GM12873 (cell line): ENCODE measurements around the gene UPK2.

Experiments
- TF ChIP-seq, protein P1 (sequence below): IDR thresholded peaks from 2 replicates; pipeline ENCODE4 v1.5.1; 2012; ENCODE audit warnings: low read depth, mild to moderate bottlenecking, moderate library complexity, low read length, control low read depth; ENCODE audit not compliant: insufficient read depth; ENCODE audit errors: missing control alignments

Gene UPK2

DNA sequence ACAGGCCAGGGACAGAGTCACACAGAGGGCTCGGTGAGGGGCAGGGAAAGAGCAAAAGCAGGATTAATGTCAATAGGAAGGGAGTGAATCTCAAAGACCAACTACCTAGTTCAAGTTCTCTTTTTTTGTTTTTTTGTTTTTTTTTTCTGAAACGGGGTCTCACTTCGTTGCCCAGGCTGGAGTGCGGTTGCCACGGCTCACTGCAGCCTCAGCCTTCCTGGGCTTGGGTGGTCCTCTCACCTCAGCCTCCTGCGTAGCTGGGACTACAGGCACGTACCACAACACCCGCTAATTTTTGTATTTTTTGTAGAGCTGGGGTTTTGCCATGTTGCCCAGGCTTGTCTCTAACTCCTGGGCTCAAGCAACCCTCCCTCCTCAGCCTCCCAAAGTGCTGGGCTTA is 20.7 kb upstream of the UPK2 start:
- TF ChIP-seq, protein P1, sequence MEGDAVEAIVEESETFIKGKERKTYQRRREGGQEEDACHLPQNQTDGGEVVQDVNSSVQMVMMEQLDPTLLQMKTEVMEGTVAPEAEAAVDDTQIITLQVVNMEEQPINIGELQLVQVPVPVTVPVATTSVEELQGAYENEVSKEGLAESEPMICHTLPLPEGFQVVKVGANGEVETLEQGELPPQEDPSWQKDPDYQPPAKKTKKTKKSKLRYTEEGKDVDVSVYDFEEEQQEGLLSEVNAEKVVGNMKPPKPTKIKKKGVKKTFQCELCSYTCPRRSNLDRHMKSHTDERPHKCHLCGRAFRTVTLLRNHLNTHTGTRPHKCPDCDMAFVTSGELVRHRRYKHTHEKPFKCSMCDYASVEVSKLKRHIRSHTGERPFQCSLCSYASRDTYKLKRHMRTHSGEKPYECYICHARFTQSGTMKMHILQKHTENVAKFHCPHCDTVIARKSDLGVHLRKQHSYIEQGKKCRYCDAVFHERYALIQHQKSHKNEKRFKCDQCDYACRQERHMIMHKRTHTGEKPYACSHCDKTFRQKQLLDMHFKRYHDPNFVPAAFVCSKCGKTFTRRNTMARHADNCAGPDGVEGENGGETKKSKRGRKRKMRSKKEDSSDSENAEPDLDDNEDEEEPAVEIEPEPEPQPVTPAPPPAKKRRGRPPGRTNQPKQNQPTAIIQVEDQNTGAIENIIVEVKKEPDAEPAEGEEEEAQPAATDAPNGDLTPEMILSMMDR, result no peak

DNA sequence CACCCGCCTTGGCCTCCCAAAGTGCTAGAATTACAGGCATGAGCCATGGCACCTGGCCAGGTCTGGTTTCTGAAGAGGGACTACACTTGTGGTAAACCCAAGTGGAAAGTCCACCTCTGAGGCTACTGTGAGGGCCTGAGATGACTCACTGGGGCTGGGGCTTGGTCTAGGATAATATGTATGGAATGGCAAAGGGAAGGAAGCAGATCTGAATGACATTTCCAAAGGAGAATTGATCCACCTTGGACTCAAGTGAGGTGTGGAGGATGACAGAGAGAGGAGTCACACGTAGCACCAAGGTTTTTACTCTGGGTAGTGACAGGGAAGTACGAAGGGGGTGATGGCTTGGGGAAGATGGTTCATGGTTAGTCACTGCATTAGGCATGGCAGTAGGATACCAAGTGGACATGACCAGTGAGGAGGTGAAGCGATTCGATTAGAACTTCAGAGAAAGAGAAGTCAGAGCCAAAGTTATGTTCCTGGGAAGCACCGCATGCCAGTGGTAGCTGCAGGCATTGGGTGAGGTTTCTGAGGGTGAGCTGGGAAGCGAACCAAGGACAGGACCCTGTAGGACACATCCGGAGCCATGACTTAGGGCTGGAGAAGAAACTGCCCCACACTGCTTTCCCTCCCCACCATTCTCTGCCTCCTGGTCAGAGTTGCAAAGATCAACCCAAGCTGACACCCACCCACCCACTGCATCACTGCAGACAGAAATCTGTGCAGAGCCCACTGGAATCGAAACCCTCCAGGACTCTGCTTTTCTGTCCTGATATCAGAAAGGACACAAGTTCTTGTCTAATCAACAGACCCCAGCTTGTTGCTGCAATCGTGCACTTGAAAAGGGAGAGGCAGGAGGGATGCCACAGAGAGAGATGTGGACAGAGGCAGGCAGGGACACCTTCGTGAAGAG is 17.4 kb upstream of the UPK2 start:
- TF ChIP-seq, protein P1, result no peak

DNA sequence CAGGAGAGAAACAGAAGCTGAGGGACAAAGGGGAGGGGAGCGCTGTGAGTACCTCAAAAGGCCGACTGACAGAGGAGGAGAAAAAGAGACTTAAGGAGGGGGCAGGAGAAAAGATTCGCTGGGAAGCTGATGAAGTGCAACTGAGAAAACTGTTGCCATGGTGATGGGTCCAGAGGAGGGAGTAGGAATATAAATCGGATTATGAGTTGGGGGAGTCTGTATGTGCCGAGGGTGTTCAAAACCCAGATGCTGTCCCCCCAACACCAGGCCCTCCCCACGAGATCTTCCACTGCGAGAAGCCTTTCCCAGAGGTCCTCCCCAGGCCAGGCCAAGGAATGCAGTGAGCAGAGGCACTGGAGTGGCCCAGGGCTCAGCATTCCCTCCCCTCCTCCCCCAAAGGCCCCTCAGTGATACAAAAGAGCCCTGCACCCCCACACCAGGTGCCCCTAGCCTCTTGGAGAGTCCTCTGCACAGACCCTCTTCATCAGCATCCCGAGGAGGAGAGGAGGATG is 16.6 kb upstream of the UPK2 start:
- TF ChIP-seq, protein P1, result no peak

DNA sequence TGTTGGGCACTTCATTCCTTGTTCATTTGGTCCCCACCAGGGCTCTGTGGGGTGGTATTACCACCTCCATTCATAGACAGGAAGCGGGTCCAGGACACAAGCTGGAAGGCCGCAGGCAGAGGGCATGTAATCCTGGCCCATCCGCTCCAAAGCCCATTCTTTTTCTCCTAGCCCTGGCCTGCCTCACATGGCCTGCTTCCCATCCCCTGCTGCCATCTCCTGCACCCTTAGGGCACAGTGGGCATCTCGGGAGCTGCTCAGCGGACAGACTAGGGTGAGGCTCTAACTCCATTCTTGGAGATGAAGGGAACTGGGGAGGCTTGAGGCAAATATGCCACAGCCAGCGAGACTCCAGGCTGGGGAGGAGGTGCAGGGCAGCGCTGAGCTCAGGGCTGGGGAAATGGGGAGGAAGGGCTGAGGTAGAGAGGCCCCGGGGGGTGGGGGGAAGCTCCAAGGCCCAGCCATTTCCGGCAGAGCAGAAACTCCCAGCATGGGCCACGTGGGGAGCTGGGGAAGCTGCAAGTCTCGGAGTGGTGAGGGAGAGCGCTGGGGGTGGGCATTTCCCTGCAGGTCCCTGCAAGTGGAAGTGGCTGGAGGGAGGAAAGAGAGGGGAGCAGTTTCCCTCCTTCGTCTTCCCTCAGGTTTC is 16.0 kb upstream of the UPK2 start:
- TF ChIP-seq, protein P1, result no peak

DNA sequence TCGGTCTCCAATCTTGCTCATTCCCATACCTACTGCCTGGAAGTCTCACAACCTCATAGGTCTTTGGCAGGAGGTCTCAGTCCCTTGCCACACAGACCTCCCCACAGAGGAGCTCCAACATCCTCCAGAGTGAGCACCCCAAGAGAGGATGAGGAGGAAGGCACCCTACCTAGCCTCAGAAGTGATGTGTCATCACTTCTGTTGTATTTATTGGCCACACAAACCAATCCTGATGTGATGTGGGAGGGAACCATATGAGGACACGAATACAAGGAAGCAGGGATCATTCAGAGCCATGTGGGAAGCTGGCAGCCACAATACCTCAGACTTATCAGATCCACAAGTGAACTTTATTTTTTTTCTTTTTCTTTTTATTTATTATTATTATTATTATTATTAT is 9.0 kb upstream of the UPK2 start:
- TF ChIP-seq, protein P1, result no peak

DNA sequence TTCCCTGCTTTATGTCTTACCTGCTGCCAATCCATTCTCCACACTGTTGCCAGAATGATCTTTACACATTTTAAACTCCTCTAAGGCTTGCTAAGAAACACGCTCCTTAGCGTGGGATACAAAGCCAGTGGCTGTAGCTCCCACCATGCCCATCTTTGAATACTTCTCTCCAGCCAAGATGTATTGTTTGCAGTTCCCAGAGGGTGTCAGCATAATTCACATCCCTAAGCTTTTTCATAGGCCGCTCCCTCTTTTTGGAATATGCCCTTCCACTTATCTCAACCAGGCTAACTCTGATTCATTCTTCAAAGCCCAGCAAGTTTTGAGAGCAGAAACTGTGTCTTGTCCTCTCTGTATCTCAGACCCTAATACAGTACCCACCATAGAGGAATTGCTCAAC is 8.1 kb upstream of the UPK2 start:
- TF ChIP-seq, protein P1, result no peak

DNA sequence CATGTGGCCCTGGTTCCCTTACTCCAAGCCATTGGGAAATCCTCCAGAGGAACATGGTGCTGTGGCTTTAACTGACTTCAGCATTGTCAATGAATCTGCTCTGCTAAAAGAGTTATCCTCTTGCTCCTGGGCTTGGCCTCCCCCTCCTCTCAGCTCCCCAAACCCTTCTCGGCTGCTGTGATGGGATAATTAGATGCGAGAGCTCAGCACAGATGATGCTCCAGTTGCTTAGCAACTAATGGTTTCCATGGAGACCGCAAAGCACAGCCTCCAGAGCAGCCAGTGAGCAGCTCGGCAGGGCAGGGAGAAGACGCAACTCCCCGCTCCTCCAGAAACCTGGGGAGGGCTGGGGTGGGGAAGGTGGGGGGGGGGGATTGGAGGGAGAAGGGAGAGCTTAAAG is 2.8 kb upstream of the UPK2 start:
- TF ChIP-seq, protein P1, result no peak
